ENCODE measurements around the gene CLIC5.

CLIC5 gene

DNA sequence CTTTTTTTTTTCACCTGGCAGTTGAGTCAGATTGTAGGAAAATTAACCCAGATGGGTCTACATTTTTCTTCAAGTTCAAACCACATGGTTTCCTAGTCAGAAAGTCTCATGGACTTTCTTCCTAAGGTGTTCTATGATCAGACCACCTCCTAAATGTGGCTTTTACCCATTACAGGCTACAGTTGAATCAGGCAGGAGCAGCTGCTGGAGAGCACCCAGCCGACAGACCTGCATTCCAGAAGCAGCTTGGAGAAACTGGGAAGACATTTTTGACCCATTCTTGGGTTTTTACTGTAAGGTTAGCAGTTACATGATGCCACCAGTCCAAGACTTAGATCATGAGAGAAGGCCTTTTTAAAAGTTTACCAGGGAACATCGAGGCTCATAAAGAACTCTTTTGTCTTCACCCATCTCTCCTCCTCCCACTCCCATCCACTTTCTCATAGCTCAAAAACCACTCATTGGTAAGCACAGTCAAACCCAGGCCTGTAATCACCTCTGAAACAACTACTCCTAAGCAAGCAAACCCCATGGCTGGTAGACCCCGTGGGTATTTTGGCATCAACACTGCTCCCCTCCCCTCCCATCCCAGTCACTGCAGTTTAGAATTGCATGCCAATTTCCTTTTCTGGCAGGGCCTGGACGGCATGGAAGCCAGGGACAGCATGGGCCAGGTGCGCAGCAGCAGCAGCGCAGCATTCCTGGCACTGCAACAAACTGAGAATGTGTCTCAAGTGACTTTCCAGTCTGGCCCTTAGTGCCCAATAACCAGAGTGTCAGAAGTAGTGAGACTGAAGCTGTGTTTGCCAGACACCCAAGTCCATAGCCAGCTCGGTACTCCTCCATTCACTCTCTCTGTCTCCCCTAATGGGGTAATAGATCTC lies 113.7 kb downstream of the CLIC5 start:
- DNase-seq (ENCODE audit: low read depth, low spot score), result no peak
- no peak overlapping the region for H3K27ac ChIP-seq

DNA sequence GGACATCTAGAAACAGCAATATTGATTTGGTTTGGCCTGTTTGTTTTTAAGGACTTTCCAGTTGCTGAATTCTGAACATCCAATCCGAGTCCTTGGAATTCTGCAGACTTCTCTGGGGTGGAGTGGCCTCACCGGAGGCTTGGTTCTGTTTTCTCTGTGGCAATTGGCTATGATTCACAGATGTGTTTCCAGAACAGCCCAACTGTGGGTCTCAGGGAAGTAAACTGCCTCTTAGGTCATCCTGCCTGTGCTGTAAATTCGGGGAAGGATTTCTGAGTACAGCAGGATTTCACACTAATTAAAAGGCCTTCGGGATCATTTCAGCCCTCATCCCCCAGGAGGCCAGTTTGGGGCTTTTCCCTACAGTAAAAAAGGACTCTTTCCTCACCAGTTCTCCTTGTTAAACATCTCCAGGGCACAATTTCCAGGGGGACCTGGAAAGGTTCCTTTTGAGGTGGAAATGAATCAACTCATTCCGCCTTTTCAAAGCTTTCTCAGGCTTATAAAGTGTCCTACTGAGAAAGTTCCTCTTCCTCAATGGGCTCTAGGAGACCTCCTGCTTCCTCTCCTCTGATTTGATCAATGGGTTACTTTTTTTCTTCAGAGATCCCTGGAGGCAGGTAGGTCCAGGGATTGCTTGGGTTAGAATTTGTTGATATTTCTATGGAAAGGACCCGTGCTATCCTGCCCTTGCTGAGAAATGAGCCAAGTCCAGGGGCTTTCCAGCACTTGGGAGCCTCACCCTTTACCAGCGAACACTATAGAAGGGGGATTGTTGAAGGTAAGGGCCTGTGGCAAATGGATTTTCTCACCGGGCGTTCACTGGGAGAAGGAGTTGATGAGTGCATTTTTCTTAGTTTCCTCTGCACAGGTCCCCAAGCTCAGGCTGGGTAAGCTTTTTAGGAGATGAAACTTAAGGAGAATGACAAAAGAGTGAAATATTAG lies 114.6 kb downstream of the CLIC5 start:
- no peak for DNase-seq (ENCODE audit: low read depth, low spot score)
- H3K27ac ChIP-seq, result no peak overlapping the region

GRCh38 chr6:45899683-45899946 lies 116.0 kb downstream of the CLIC5 start:
- DNase-seq (ENCODE audit: low read depth, low spot score), result no peak
- H3K27ac ChIP-seq, result no peak overlapping the region

- DNase-seq (ENCODE audit: low read depth, low spot score), result no peak
- H3K27ac ChIP-seq, result no peak overlapping the region
Observed at GRCh38 chr6:45898941-45899682, 116.5 kb downstream of the CLIC5 start.

DNA sequence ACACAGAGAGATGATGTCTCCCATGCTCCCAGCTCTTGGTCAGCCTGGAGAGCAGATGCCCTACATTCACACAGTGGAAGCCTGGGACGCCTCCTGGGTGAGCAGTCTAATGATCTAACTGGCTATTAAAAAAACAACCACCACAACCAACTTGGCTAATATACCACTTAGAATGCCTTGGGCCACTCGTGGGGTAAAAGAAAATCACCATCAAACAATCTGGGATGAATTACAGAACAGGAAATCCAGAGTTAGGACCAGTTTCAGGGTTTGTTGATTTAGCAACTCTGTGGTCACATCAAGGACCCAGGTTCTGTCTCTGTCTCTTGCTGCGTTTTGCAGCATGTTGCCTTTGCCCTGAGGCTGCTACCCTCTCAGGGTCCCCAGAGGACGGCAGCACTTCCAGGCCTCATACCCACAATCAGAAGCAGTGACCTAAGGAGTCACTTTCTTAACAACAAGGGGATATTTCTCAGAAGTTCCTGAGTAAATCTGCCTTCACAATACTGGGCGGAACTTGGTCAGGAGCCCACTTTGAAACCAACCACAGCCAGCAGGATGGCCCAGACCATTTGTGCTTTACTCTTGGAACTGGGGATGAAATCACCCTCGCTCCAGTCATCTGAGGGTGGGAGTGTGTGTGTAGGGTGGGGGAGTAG lies 118.7 kb downstream of the CLIC5 start:
- no peak overlapping the region for H3K27ac ChIP-seq
- no peak for DNase-seq (ENCODE audit: low read depth, low spot score)

GRCh38 chr6:45895569-45895968 lies 120.1 kb downstream of the CLIC5 start:
- no peak for DNase-seq (ENCODE audit: low read depth, low spot score)
- H3K27ac ChIP-seq, result no peak overlapping the region

DNA sequence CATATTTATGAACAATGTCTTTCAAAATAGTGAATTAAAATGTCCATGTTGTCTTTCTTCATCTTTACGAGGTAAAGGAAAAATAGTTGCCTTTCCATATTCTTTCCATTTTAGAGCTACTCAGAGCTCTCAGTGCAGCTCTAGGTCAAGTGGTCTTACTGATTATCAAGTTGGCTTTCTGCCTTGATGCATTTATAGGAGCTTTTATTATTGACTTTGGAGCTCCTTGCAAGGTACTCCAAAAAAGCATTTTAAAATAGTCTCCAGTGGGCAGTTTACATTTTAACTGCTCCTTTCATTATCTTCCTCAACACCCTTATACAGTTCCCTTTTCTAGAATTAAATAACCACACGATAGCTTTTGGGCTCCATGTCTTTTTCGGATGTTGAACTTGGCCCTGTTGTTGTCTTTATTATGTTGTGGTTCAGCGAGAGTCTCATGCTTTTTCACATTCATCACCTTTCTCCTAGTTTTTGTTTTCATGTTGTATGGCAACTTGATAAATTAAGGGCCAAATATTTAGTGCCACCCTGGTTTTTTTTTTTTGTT lies 122.9 kb downstream of the CLIC5 start:
- no peak overlapping the region for H3K27ac ChIP-seq
- DNase-seq (ENCODE audit: low read depth, low spot score), result no peak

GRCh38 chr6:45892196-45892595 lies 123.5 kb downstream of the CLIC5 start:
- H3K27ac ChIP-seq, result no peak overlapping the region
- no peak for DNase-seq (ENCODE audit: low read depth, low spot score)

GRCh38 chr6:45886776-45887175 lies 128.9 kb downstream of the CLIC5 start:
- no peak for DNase-seq (ENCODE audit: low read depth, low spot score)
- no peak overlapping the region for H3K27ac ChIP-seq

DNA sequence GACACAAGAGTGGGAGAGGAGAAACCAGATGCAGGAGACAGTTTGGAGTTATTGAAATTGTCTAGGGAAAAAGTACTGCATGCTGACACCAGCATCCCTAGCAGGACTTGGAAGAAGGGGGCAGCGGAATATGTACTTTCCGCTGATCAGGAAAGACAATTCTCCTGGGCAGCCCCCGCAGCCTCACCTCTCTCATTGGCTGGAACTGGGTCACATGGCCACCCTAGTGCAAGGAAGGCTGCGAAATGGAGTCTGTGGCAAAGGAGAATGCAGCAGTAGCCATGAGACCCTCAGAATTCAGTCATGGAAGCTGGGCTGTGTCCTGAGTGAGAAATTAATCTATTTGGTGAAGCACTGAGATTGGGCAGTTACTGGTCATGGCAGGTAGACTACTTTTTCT lies 131.3 kb downstream of the CLIC5 start:
- no peak overlapping the region for H3K27ac ChIP-seq
- DNase-seq (ENCODE audit: low read depth, low spot score), result no peak

DNA sequence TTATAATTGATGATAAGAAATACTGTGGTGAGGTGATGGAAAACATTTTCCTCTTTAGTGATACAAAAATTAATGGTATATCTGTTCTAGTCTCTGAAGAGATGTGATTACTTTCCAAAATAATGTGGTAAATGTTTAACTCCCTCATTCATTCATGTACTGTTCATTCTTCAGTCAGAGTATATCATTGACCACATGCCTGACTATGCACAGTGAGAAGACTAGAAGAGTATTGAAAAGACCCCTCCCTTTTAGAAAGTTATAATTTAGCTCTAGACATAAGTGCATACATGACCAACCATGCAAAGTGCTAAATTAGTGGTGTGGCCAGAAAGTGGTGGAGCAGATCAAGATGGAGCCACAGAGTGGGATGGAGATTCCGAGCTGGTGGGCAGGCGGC lies 133.0 kb downstream of the CLIC5 start:
- DNase-seq (ENCODE audit: low read depth, low spot score), result no peak
- H3K27ac ChIP-seq, result no peak overlapping the region

GRCh38 chr6:45881705-45882467 lies 133.8 kb downstream of the CLIC5 start:
- H3K27ac ChIP-seq, result no peak overlapping the region
- DNase-seq (ENCODE audit: low read depth, low spot score), result no peak

- no peak for DNase-seq (ENCODE audit: low read depth, low spot score)
- H3K27ac ChIP-seq, result no peak overlapping the region
Observed at GRCh38 chr6:45880676-45881075, 135.0 kb downstream of the CLIC5 start.

- no peak overlapping the region for H3K27ac ChIP-seq
- no peak for DNase-seq (ENCODE audit: low read depth, low spot score)
Observed at GRCh38 chr6:45880159-45880558, 135.5 kb downstream of the CLIC5 start.

DNA sequence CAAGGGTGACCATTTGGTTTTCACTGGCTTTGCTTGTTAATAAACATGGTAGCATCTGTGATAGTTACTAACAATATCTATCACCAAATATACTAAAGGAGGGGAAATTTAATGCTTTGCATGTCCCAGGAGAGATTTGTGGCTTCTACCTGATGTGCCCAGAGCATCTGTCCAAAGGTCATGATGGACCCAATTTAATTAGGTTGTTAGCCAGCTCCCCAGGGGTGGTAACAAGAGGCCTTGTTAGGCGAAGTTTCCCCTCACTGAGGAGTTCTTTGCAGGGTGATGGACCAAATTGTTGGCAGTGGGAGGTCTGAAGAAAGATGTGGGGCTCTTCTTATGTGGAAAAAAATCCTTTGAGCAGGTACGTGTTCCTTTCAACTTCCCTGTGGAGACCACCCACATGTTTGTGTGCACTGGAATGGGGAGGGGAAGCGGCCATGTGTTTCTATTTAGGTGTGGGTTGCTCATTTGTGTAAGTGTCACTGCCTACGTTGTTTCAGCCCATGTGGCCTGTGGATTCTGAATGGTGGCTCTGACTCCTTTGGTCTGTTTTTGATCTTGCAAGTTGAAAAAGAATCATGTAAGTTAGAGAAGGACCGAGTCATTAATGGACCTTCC lies 137.6 kb downstream of the CLIC5 start:
- DNase-seq (ENCODE audit: low read depth, low spot score), result no peak
- H3K27ac ChIP-seq, result no peak overlapping the region

GRCh38 chr6:45872827-45873365 lies 142.8 kb downstream of the CLIC5 start:
- no peak for DNase-seq (ENCODE audit: low read depth, low spot score)
- H3K27ac ChIP-seq, result no peak overlapping the region

- H3K27ac ChIP-seq, result no peak overlapping the region
- no peak for DNase-seq (ENCODE audit: low read depth, low spot score)
Observed at GRCh38 chr6:45870531-45870930, 145.1 kb downstream of the CLIC5 start.

- no peak overlapping the region for H3K27ac ChIP-seq
Observed at GRCh38 chr6:45864651-45865050, 151.0 kb downstream of the CLIC5 start.

DNA sequence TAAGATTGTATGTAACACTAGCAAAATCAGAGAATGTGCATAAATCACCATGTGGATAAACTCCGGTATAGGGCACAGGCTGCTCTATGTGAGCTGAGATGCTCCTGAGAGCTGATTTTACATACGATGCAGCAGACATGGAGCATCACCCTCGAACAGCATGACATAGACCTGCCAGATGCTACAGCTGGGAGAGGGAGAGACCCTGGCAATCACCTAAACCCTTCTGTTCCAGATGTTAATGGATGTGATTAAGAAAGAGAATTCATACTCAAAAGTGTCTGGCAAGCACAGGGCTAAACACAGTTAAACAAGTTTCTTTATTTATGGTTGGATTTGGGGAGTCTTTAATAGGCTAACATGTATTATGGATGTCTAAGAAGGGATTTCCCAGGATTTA lies 157.0 kb downstream of the CLIC5 start:
- H3K27ac ChIP-seq, result no peak overlapping the region
- no peak for DNase-seq (ENCODE audit: low read depth, low spot score)

More at GRCh38 chr6:45864651-45865050, 151.0 kb downstream of the CLIC5 start:
- DNase-seq (ENCODE audit: low read depth, low spot score), result no peak
